HepG2 (cell line): Measurements from ENCODE around the gene ANKRD40CL. TPM values are rescaled to one million over a fixed set of nuclear protein-coding genes. Genes with fewer than 3 reads are reported as not detected.

Experiments used
- ATAC-seq: fragments of 200-7000 bp; cut with Tn5 transposase; 3 replicates; pipeline ENCODE4 v1.9.1; 2020; ENCODE audit warnings: mild to moderate bottlenecking, moderate library complexity
- BruUV-seq: library from RNA; stranded (reverse); fragments of 400-500 nt; replicated peaks from 2 replicates; lab custom pipeline; 2021; lab: Mats Ljungman, UMichigan
- CTCF ChIA-PET: fragments of 300-600 bp; formaldehyde crosslinking; extraction: SDS; loops from one replicate; lab custom pipeline; 2021; ENCODE audit warnings: low total read pairs, inconsistent platforms, low intra/inter-chr PET ratio; lab: Yijun Ruan, JAX
- POLR2A ChIA-PET: fragments of 350-600 bp; sonication (Branson Sonifier 250); formaldehyde crosslinking; loops from one replicate; lab custom pipeline; 2020; ENCODE audit warnings: antibody characterized with exemption, inconsistent platforms; lab: Yijun Ruan, JAX
- DNase-seq: peaks from one replicate; pipeline ENCODE4 v3.0.0-alpha.2; 2015; ENCODE audit warnings: low spot score
- FAIRE-seq: peaks from 3 replicates; lab custom pipeline; 2011; peaks lifted over from hg19 to GRCh38; lab: Jason Lieb, UNC
- H2AFZ ChIP-seq: one replicate; pipeline ENCODE4 v1.6.1; 2011; ENCODE audit warnings: low read length, inconsistent platforms
- H3K27ac ChIP-seq: fragments of 300-600 bp; 3 replicates; pipeline ENCODE4 v1.8.0; 2011; ENCODE audit warnings: mixed run types, mild to moderate bottlenecking, mixed read lengths, low read length, inconsistent platforms; ENCODE audit not compliant: insufficient read depth; ENCODE audit errors: extremely low read length
- H3K27me3 ChIP-seq, 2 experiments: fragments of 200-600 bp in 1 of 2; 2 replicates in 1 of 2; 3 replicates in 1 of 2; pipeline versions ENCODE4 v1.6.0 to v1.8.0; 2011; ENCODE audit warnings: low read length in 2 of 2, mild to moderate bottlenecking in 2 of 2, moderate library complexity in 2 of 2, inconsistent platforms in 1 of 2; ENCODE audit not compliant: insufficient read depth in 2 of 2, control insufficient read depth in 1 of 2
- H3K36me3 ChIP-seq, 2 experiments: fragments of 200-600 bp in 1 of 2; replicated peaks in 1 of 2; 2 replicates in 1 of 2; 3 replicates in 1 of 2; pipeline versions ENCODE4 v1.5.1 to v1.8.0; 2011; ENCODE audit warnings: low read length in 2 of 2, inconsistent platforms in 1 of 2; ENCODE audit not compliant: insufficient read depth in 2 of 2, control insufficient read depth in 1 of 2
- H3K4me1 ChIP-seq: 2 replicates; pipeline ENCODE4 v1.5.1; 2012; ENCODE audit warnings: low read length, inconsistent platforms; ENCODE audit not compliant: insufficient read depth
- H3K4me2 ChIP-seq: 2 replicates; pipeline ENCODE4 v1.6.0; 2011; ENCODE audit warnings: low read depth, low read length, inconsistent platforms
- H3K4me3 ChIP-seq, 3 experiments: fragments of 200-600 bp in 1 of 3; sonication (generic), shearing (Covaris generic) in 1 of 3; replicated peaks in 1 of 3; 2 replicates each; pipeline ENCODE4 v1.5.1; 2011 to 2016; ENCODE audit warnings: low read length in 3 of 3, inconsistent platforms in 2 of 3, low read depth in 2 of 3, mild to moderate bottlenecking in 2 of 3, control low read depth in 1 of 3, mixed read lengths in 1 of 3; ENCODE audit not compliant: insufficient read depth in 1 of 3
- H3K79me2 ChIP-seq: one replicate; pipeline ENCODE4 v1.6.1; 2011; ENCODE audit warnings: low read length, inconsistent platforms; ENCODE audit not compliant: insufficient read depth
- H3K9ac ChIP-seq: 2 replicates; pipeline ENCODE4 v1.6.0; 2011; ENCODE audit warnings: mild to moderate bottlenecking, low read depth, low read length, inconsistent platforms; ENCODE audit not compliant: insufficient read depth
- H3K9me3 ChIP-seq: 2 replicates; pipeline ENCODE4 v1.5.1; 2012; ENCODE audit warnings: mild to moderate bottlenecking, low read length
- H4K20me1 ChIP-seq: 2 replicates; pipeline ENCODE4 v1.6.0; 2011; ENCODE audit warnings: inconsistent platforms, mild to moderate bottlenecking, low read length, moderate library complexity; ENCODE audit not compliant: insufficient read depth
- ARID5B ChIP-seq: IDR thresholded peaks from 2 replicates; pipeline ENCODE4 v1.4.0; 2020; ENCODE audit warnings: mild to moderate bottlenecking, missing genetic modification reagents
- ATM ChIP-seq: fragments of 450-650 bp; IDR thresholded peaks from 2 replicates; pipeline ENCODE4 v1.7.1; 2017; ENCODE audit warnings: mild to moderate bottlenecking, borderline replicate concordance
- GATA4 ChIP-seq: sonication (generic); IDR thresholded peaks from 2 replicates; pipeline ENCODE4 v1.6.1; 2016; ENCODE audit warnings: antibody characterized with exemption, low read depth, borderline replicate concordance
- HDAC1 ChIP-seq: sonication (generic); formaldehyde crosslinking; IDR thresholded peaks from 2 replicates; pipeline ENCODE4 v1.5.1; 2020; ENCODE audit warnings: mild to moderate bottlenecking, missing genetic modification reagents
- HMGXB4 ChIP-seq, 2 experiments: sonication (generic) in 1 of 2; formaldehyde crosslinking in 1 of 2; IDR thresholded peaks; 2 replicates each; pipeline versions ENCODE4 v1.4.0 to v1.6.1; 2018 to 2020; ENCODE audit warnings: missing genetic modification reagents in 2 of 2, borderline replicate concordance in 1 of 2, low read depth in 1 of 2, mild to moderate bottlenecking in 1 of 2, missing biosample characterization in 1 of 2
- NBN ChIP-seq: fragments of 450-650 bp; conservative IDR thresholded peaks from 2 replicates; pipeline ENCODE4 v1.6.1; 2017
- NFKB2 ChIP-seq: sonication (generic); formaldehyde crosslinking; IDR thresholded peaks from 2 replicates; pipeline ENCODE4 v1.4.0; 2020; ENCODE audit warnings: missing genetic modification reagents, borderline replicate concordance
- SIN3B ChIP-seq: fragments of 150-350 bp; IDR thresholded peaks from 2 replicates; pipeline ENCODE4 v1.6.1; 2014; ENCODE audit warnings: low read length
- SMC3 ChIP-seq: IDR thresholded peaks from 2 replicates; pipeline ENCODE4 v1.6.1; 2011; ENCODE audit warnings: low read length, improper control_type of control experiment
- SP1 ChIP-seq, 2 experiments: fragments of 450-650 bp in 1 of 2; sonication (generic) in 1 of 2; formaldehyde crosslinking in 1 of 2; IDR thresholded peaks; 2 replicates each; pipeline versions ENCODE4 v1.4.0 to v1.6.1; 2016 to 2020; ENCODE audit warnings: missing genetic modification reagents in 1 of 2
- ZNF101 ChIP-seq: sonication (generic); formaldehyde crosslinking; IDR thresholded peaks from 2 replicates; pipeline ENCODE4 v1.4.0; 2020; ENCODE audit warnings: mild to moderate bottlenecking, low read depth, missing genetic modification reagents, borderline replicate concordance
- ZNF12 ChIP-seq: sonication (generic); formaldehyde crosslinking; IDR thresholded peaks from 2 replicates; pipeline ENCODE4 v1.5.0; 2020; ENCODE audit warnings: missing genetic modification reagents
- ZNF329 ChIP-seq: sonication (generic); formaldehyde crosslinking; IDR thresholded peaks from 2 replicates; pipeline ENCODE4 v1.9.0; 2021; ENCODE audit warnings: low read depth, mild to moderate bottlenecking, missing genetic modification reagents
- ZNF382 ChIP-seq: sonication (generic); formaldehyde crosslinking; IDR thresholded peaks from 2 replicates; pipeline ENCODE4 v1.5.0; 2020; ENCODE audit warnings: missing genetic modification reagents, mild to moderate bottlenecking, borderline replicate concordance
- ZNF572 ChIP-seq: sonication (generic); formaldehyde crosslinking; IDR thresholded peaks from 2 replicates; pipeline ENCODE4 v1.5.1; 2020; ENCODE audit warnings: mild to moderate bottlenecking, missing genetic modification reagents
- WGBS: methylation state at CpG from one replicate; pipeline ENCODE4 v1.1.6; 2017; ENCODE audit warnings: low lambda C conversion rate; 5-methylcytosine and 5-hydroxymethylcytosine counted together
- in situ Hi-C: cut with HindIII; loops from 2 replicates; pipeline ENCODE4 v1.10.0; 2017; ENCODE audit warnings: low pct_unique_long_range_greater_than_20kb; ENCODE audit not compliant: extremely low pct_ligation_motif_present
- intact Hi-C: fragments of 100-400 bp; cut with micrococcal nuclease; formaldehyde crosslinking; loops from one replicate; pipeline ENCODE4 v1.10.0; 2022; ENCODE audit not compliant: unreplicated experiment
- polyA plus RNA-seq, 8 experiments: library from polyadenylated mRNA; depleted of rRNA in 3 of 8; stranded (reverse) in 7 of 8; unstranded in 1 of 8; fragments of >200 nt; fragmentation: Illumina TruSeq in 4 of 8; extraction: Trizol in 4 of 8; gene quantifications; 2 replicates each; pipeline versions ENCODE4 v1.2.1 to v1.2.3, GENCODE V29; 2011 to 2016; ENCODE audit warnings: low read depth in 4 of 8, missing spikeins in 1 of 8, mixed read lengths in 1 of 8; ENCODE audit not compliant: insufficient read depth in 1 of 8
- total RNA-seq, 5 experiments: library from RNA; depleted of rRNA; stranded (reverse); fragments of >200 nt; fragmentation: Illumina TruSeq; extraction: Trizol; gene quantifications; 2 replicates each; pipeline ENCODE4 v1.2.3, GENCODE V29; 2016; ENCODE audit warnings: low read depth in 1 of 5
- TF ChIP-seq, protein P1 (sequence below): sonication (generic); formaldehyde crosslinking; IDR thresholded peaks from 2 replicates; pipeline ENCODE4 v1.4.0; 2020; ENCODE audit warnings: missing genetic modification reagents

Gene ANKRD40CL
- total and polyA plus RNA-seq, 2 of the 13 experiments (the other 11 are each of a cell fraction or from before 2014, with no cell fraction given) = 0.03 to 0.11 TPM

DNA sequence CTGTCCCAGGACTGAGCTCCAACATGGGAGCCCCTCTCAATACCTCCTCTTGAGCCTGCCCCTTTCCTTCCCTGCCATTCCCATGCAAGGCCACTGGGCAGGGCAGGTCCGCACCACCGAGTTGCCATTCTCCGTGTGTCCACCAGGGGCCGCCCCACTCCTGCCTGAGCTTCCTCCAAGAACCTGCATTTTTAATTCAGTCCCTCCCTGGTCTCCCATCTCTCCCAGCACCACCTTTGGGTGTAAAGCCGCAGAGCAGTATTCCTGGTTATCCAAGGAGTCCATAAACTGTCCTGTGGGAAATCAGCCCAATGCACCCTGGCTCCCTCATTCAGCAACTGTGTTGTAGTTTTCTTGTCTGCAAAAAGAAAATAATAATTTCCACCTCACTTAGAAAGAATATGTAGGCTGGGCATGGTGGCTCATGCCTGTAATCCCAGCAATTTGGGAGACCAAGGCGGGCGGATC lies 15.9 kb upstream of the ANKRD40CL start (continued):
- TF ChIP-seq, protein P1, sequence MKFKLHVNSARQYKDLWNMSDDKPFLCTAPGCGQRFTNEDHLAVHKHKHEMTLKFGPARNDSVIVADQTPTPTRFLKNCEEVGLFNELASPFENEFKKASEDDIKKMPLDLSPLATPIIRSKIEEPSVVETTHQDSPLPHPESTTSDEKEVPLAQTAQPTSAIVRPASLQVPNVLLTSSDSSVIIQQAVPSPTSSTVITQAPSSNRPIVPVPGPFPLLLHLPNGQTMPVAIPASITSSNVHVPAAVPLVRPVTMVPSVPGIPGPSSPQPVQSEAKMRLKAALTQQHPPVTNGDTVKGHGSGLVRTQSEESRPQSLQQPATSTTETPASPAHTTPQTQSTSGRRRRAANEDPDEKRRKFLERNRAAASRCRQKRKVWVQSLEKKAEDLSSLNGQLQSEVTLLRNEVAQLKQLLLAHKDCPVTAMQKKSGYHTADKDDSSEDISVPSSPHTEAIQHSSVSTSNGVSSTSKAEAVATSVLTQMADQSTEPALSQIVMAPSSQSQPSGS (CRISPR knock-in tag) = peak; percentile 54; the same call in 1 of the 2 replicates
- 0 out of 2 replicates have a peak, but pooled peaks have one; percentile 19 for TF ChIP-seq ARID5B (CRISPR knock-in tag)

DNA sequence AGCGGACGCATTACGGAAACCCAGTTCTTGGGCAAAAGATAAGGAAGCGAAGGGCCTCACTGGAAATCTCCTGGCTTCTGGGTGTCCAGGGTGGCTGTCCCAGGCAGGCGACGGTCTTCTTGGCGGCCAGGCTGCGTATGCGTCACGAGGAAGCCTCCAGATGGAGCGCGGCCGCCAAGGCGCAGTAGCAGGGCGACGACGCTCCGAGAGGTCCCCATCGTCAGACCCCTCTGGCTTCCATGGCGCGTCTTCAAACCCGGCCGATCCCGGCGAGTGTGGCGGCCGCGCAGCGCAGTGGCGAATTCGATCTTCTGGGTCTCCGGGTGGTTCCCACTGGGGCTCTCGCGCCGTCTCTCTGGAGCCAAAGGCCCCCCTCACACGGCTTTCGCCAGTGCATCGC lies 13.8 kb upstream of the ANKRD40CL start:
- Histone ChIP-seq H3K27me3 (peaks cover 0 to 2% of the 10 kb centered on the region in 2 experiments; a peak in 1 of 5 replicates), H4K20me1 (no peaks in the 10 kb centered on the region), H3K9me3 (no peaks in the 10 kb centered on the region), H3K9ac (no peak overlapping the region), H3K4me2 (no peak overlapping the region), H2AFZ (no peak overlapping the region), H3K27ac (no peak overlapping the region), H3K4me3 (no peak overlapping the region), H3K4me1 (peaks cover 10% of the 10 kb centered on the region), H3K36me3 (no peaks in the 10 kb centered on the region), H3K79me2 (no peaks in the 10 kb centered on the region)
- FAIRE-seq (no peak), DNase-seq (no peak), ATAC-seq (no peak)
- ChIA-PET CTCF (interaction anchor here (1.4 kb wide), 1 partner anchor 61 kb away, joined by 4 read pairs; no protein-coding TSS in a partner anchor), POLR2A (no interaction called here)
- 89% methylated on average over 38 of the region's 38 CpGs for WGBS
- no TSS peak for BruUV-seq
- intact Hi-C loops = no loop called here
- in situ Hi-C loops = loop anchor here (5.0 kb wide), 1 partner anchor 176 kb away; no protein-coding TSS in a partner anchor
- no peak for TF ChIP-seq ZNF572 (CRISPR knock-in tag)
- TF ChIP-seq GATA4 = no peak
- no peak for TF ChIP-seq SMC3
- no peak for TF ChIP-seq SIN3B
- TF ChIP-seq HDAC1 (CRISPR knock-in tag) = no peak
- TF ChIP-seq NFKB2 (CRISPR knock-in tag) = no peak
- no peak for TF ChIP-seq NBN
- no peak for TF ChIP-seq ZNF382 (CRISPR knock-in tag)
- TF ChIP-seq ATM = no peak
- TF ChIP-seq ZNF329 (CRISPR knock-in tag) = no peak
- TF ChIP-seq ZNF12 (CRISPR knock-in tag) = no peak
- no peak for TF ChIP-seq ZNF101 (CRISPR knock-in tag)
- no peak for TF ChIP-seq HMGXB4 (CRISPR knock-in tag; IDR thresholded peaks at IDR 0.05; ENCODE audit: borderline replicate concordance in 1 of 2, low read depth in 1 of 2)
- no peak for TF ChIP-seq SP1 (IDR thresholded peaks at IDR 0.05)
- no peak for TF ChIP-seq SP1 (CRISPR knock-in tag; IDR thresholded peaks at IDR 0.05)
